Trophoblast cell (in vitro differentiated cells and primary cell): Measurements from ENCODE around the gene OR2H2.

Source experiments
- DNase-seq, 2 donors: peaks; one replicate each; pipeline ENCODE4 v3.0.0-alpha.2; 2016
- H2AFZ ChIP-seq: 2 replicates; pipeline ENCODE4 v1.6.1; 2013; ENCODE audit warnings: low read length, moderate library complexity, mild to moderate bottlenecking; ENCODE audit not compliant: insufficient read depth, poor library complexity
- H2AK5ac ChIP-seq: 2 replicates; pipeline ENCODE4 v1.6.1; 2013; ENCODE audit warnings: mild to moderate bottlenecking, low read length
- H2BK120ac ChIP-seq: 2 replicates; pipeline ENCODE4 v1.6.1; 2013; ENCODE audit warnings: low read length, mild to moderate bottlenecking, moderate library complexity; ENCODE audit not compliant: insufficient read depth, poor library complexity
- H2BK12ac ChIP-seq: 2 replicates; pipeline ENCODE4 v1.6.1; 2013; ENCODE audit warnings: mild to moderate bottlenecking, low read length, moderate library complexity
- H2BK5ac ChIP-seq: 2 replicates; pipeline ENCODE4 v1.6.1; 2013; ENCODE audit warnings: low read length, low read depth, moderate library complexity, mild to moderate bottlenecking; ENCODE audit not compliant: poor library complexity
- H3K14ac ChIP-seq: 2 replicates; pipeline ENCODE4 v1.6.1; 2013; ENCODE audit warnings: mild to moderate bottlenecking, low read length
- H3K18ac ChIP-seq: 2 replicates; pipeline ENCODE4 v1.6.1; 2013; ENCODE audit warnings: mild to moderate bottlenecking, low read length
- H3K23ac ChIP-seq: 2 replicates; pipeline ENCODE4 v1.6.1; 2013; ENCODE audit warnings: low read length
- H3K27ac ChIP-seq: 2 replicates; pipeline ENCODE4 v1.5.1; 2013; ENCODE audit warnings: low read depth, mild to moderate bottlenecking, inconsistent platforms, low read length, moderate library complexity
- H3K27me3 ChIP-seq: 2 replicates; pipeline ENCODE4 v1.6.1; 2013; ENCODE audit warnings: inconsistent platforms, mild to moderate bottlenecking, low read length, moderate library complexity; ENCODE audit not compliant: insufficient read depth
- H3K36me3 ChIP-seq, 2 experiments: 1 replicate in 1 of 2; 2 replicates in 1 of 2; pipeline ENCODE4 v1.6.1; 2013; ENCODE audit warnings: low read length in 2 of 2, mild to moderate bottlenecking in 2 of 2, moderate library complexity in 1 of 2; ENCODE audit not compliant: insufficient read depth in 2 of 2, control insufficient read depth in 1 of 2
- H3K4ac ChIP-seq: 2 replicates; pipeline ENCODE4 v1.6.1; 2013; ENCODE audit warnings: low read depth, mild to moderate bottlenecking, low read length, moderate library complexity
- H3K4me1 ChIP-seq, 2 experiments: 1 replicate in 1 of 2; 2 replicates in 1 of 2; pipeline ENCODE4 v1.6.1; 2013; ENCODE audit warnings: low read length in 2 of 2, mild to moderate bottlenecking in 2 of 2, moderate library complexity in 1 of 2; ENCODE audit not compliant: insufficient read depth in 2 of 2, control insufficient read depth in 1 of 2
- H3K4me2 ChIP-seq: 2 replicates; pipeline ENCODE4 v1.6.1; 2013; ENCODE audit warnings: inconsistent platforms, mild to moderate bottlenecking, low read length, moderate library complexity
- H3K4me3 ChIP-seq: 2 replicates; pipeline ENCODE4 v1.5.1; 2013; ENCODE audit warnings: mild to moderate bottlenecking, low read depth, low read length, inconsistent platforms
- H3K79me1 ChIP-seq: one replicate; pipeline ENCODE4 v1.6.1; 2013; ENCODE audit warnings: low read length
- H3K79me2 ChIP-seq: 2 replicates; pipeline ENCODE4 v1.6.1; 2013; ENCODE audit warnings: low read length, mild to moderate bottlenecking; ENCODE audit not compliant: control insufficient read depth, insufficient read depth, poor library complexity
- H3K9ac ChIP-seq: 2 replicates; pipeline ENCODE4 v1.6.1; 2013; ENCODE audit warnings: mild to moderate bottlenecking, low read length
- H3K9me3 ChIP-seq: 2 replicates; pipeline ENCODE4 v1.6.1; 2013; ENCODE audit warnings: low read depth, mild to moderate bottlenecking, control low read depth, inconsistent platforms, low read length; ENCODE audit not compliant: insufficient read depth
- H4K12ac ChIP-seq: 2 replicates; pipeline ENCODE4 v1.6.1; 2013; ENCODE audit warnings: low read depth, mild to moderate bottlenecking, low read length, moderate library complexity
- H4K8ac ChIP-seq: 2 replicates; pipeline ENCODE4 v1.6.1; 2013; ENCODE audit warnings: low read depth, mild to moderate bottlenecking, low read length, moderate library complexity
- H4K91ac ChIP-seq: one replicate; pipeline ENCODE4 v1.6.1; 2013; ENCODE audit warnings: low read depth, mild to moderate bottlenecking, low read length, moderate library complexity
- WGBS: extraction: QIAGEN DNeasy Blood & Tissue Kit; methylation state at CpG from one replicate; pipeline ENCODE4 v1.1.7; 2013; ENCODE audit warnings: missing lambda C conversion rate; ENCODE audit not compliant: insufficient read length, insufficient coverage; ENCODE audit errors: extremely low coverage; 5-methylcytosine and 5-hydroxymethylcytosine counted together

The OR2H2 gene

DNA sequence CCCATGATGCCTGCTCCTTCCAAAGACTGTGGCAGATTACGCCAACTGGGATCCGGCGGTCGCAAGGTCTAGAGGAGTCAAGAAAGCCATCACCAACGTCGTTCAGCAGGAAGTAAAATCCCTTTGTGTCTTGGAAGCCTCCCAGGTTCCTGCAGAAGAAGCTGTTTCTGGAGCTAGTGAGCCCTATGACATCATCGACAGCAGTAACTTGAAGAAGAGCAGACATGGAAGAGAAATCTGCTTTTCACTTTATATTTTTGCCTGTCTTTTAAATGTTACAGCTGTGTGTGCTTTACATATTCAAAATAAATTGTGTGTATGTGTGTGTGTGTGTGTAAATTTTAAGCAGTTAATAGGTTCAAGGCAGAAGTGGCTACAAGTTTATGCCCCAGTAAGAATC, 7.4 kb upstream of the OR2H2 start:
- Histone ChIP-seq H3K27ac (no peak overlapping the region), H3K14ac (no peak overlapping the region), H4K12ac (no peak overlapping the region), H3K9me3 (peaks cover 4% of the 10 kb centered on the region), H3K36me3 (no peaks in the 10 kb centered on the region), H3K27me3 (no peaks in the 10 kb centered on the region), H3K4me2 (no peak overlapping the region), H2BK5ac (no peak overlapping the region), H2AFZ (no peak overlapping the region), H3K9ac (no peak overlapping the region), H3K4ac (no peak overlapping the region), H3K79me1 (no peaks in the 10 kb centered on the region), H3K4me3 (no peak overlapping the region), H3K18ac (no peak overlapping the region), H2BK12ac (no peak overlapping the region), H3K4me1 (peaks cover 0 to 3% of the 10 kb centered on the region in 2 experiments), H3K23ac (no peak overlapping the region), H2BK120ac (no peak overlapping the region), H3K79me2 (no peaks in the 10 kb centered on the region), H2AK5ac (no peak overlapping the region), H4K8ac (no peak overlapping the region), H4K91ac (no peak overlapping the region)
- no peak for DNase-seq
- no CpG with 5 or more reads among the region's 7 CpGs for WGBS

DNA sequence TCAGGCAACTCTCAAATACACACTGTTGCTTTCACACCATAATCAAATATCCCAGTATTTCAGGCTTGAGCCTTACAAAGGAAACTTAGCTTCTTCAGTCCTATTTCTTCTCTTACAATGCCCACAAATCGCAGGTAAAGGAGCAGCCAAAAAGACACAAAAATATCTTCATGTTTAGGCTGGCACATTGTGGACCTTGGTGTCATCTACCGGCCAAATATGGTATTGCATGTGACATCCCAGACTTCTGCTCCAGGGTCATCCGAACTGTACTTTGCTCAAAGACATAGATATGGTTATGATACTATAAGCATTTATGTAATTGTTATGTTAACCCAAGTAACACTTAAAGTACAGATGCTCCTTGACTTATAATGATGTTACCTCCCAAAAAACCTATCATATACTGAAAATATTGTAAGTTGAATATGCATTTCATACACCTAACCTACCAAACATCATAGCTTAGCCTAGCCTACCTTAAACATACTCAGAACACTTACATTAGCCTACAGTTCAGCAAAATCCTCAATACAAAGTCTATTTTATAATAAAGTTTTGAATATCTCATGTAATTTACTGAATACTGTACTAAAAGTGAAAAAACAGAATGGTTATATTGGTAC, 4.6 kb downstream of the OR2H2 start:
- Histone ChIP-seq H2BK12ac (no peak overlapping the region), H3K9me3 (no peaks in the 10 kb centered on the region), H3K14ac (no peak overlapping the region), H3K36me3 (no peaks in the 10 kb centered on the region), H2BK120ac (no peak overlapping the region), H4K91ac (no peak overlapping the region), H3K4me1 (no peaks in the 10 kb centered on the region), H3K18ac (no peak overlapping the region), H2BK5ac (no peak overlapping the region), H3K27ac (no peak overlapping the region), H3K79me2 (no peaks in the 10 kb centered on the region), H3K27me3 (no peaks in the 10 kb centered on the region), H2AK5ac (no peak overlapping the region), H2AFZ (no peak overlapping the region), H3K4me3 (no peak overlapping the region), H3K4ac (no peak overlapping the region), H3K79me1 (no peaks in the 10 kb centered on the region), H4K12ac (no peak overlapping the region), H3K4me2 (no peak overlapping the region), H3K9ac (no peak overlapping the region), H3K23ac (no peak overlapping the region), H4K8ac (no peak overlapping the region)
- WGBS = no CpG with 5 or more reads among the region's 3 CpGs
- peak; percentile 17 to 71 for DNase-seq

- H3K18ac ChIP-seq = no peak overlapping the region
- H3K9me3 ChIP-seq = no peaks in the 10 kb centered on the region
- no peak overlapping the region for H4K12ac ChIP-seq
- H2BK12ac ChIP-seq = no peak overlapping the region
- WGBS = no CpG with 5 or more reads among the region's 4 CpGs
- no peaks in the 10 kb centered on the region for H3K36me3 ChIP-seq
- H3K4me2 ChIP-seq = no peak overlapping the region
- H4K91ac ChIP-seq = no peak overlapping the region
- H3K23ac ChIP-seq = no peak overlapping the region
- no peak overlapping the region for H2BK5ac ChIP-seq
- no peak for DNase-seq
- no peaks in the 10 kb centered on the region for H3K27me3 ChIP-seq
- no peak overlapping the region for H2AK5ac ChIP-seq
- no peak overlapping the region for H3K9ac ChIP-seq
- no peaks in the 10 kb centered on the region for H3K79me2 ChIP-seq
- no peak overlapping the region for H4K8ac ChIP-seq
- H3K4me3 ChIP-seq = no peak overlapping the region
- H2AFZ ChIP-seq = no peak overlapping the region
- no peak overlapping the region for H3K4ac ChIP-seq
- H3K14ac ChIP-seq = no peak overlapping the region
- H3K27ac ChIP-seq = no peak overlapping the region
- no peaks in the 10 kb centered on the region for H3K4me1 ChIP-seq
- no peak overlapping the region for H2BK120ac ChIP-seq
- H3K79me1 ChIP-seq = no peaks in the 10 kb centered on the region
Measured at GRCh38 chr6:29590218-29590808, 5.4 kb downstream of the OR2H2 start.

- DNase-seq = no peak
- Histone ChIP-seq H3K4me3 (no peak overlapping the region), H2AK5ac (no peak overlapping the region), H3K23ac (no peak overlapping the region), H3K27ac (no peak overlapping the region), H2AFZ (no peak overlapping the region), H3K27me3 (no peaks in the 10 kb centered on the region), H3K79me2 (no peaks in the 10 kb centered on the region), H3K18ac (no peak overlapping the region), H2BK120ac (no peak overlapping the region), H2BK5ac (no peak overlapping the region), H3K9ac (no peak overlapping the region), H4K91ac (no peak overlapping the region), H3K36me3 (no peaks in the 10 kb centered on the region), H3K9me3 (no peaks in the 10 kb centered on the region), H3K79me1 (no peaks in the 10 kb centered on the region), H3K14ac (no peak overlapping the region), H3K4ac (no peak overlapping the region), H3K4me2 (no peak overlapping the region), H4K8ac (no peak overlapping the region), H2BK12ac (no peak overlapping the region), H3K4me1 (no peaks in the 10 kb centered on the region), H4K12ac (no peak overlapping the region)
- no CpG with 5 or more reads among the region's 2 CpGs for WGBS
Measured at GRCh38 chr6:29591677-29592076, 6.8 kb downstream of the OR2H2 start.
